ENCODE results near the gene PAIP1.
"Not testable (repeated sequence)": the region's sequence is repeated elsewhere in the genome, so short reads cannot be mapped to it uniquely, and the experiment has no call there.

Gene PAIP1

DNA sequence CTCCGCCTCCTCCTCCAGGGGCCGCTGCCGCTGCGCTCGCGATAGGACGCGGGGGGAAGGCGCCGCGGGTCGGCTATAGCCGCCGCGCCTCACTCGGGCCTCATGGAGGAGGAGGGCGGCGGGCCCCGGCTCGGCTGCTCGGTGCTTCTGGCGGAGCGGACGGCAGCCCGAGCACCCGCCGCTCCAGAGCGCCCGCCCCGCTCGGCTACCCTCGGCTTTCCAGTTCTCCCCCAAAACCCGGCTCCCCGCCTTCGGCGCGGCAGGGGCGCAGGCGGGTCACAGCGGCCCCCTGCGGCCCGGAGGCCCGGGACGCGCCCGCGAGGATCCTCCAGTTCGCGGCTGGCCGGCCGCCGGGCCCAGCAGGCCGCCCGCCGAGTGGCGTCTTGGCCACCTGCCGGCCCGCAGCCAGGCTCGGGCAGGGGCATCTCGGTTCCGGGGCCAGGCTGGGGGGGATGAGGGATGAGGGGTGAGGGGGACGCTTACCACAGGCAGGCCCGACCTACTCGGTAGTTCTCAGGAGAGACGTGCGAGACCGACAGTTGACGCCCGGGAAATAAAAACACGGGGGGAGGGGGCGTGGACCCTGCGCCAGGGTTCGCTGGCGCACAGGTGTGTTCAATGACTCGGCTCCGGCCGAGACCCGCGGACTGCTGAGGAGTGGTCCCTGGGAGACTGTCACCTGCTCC lies at the start of gene PAIP1:
TSS of gene PAIP1 (minus strand) at position 221 of the 686 bp plus-strand sequence. CDS start 231 bp downstream, outside the sequence.
- FAIRE-seq: no peak

- no peak for FAIRE-seq
Measured at GRCh38 chr5:43606351-43606750, 49.5 kb upstream of the PAIP1 start.

GRCh38 chr5:43604699-43605098 lies 47.8 kb upstream of the PAIP1 start:
- no peak for FAIRE-seq

DNA sequence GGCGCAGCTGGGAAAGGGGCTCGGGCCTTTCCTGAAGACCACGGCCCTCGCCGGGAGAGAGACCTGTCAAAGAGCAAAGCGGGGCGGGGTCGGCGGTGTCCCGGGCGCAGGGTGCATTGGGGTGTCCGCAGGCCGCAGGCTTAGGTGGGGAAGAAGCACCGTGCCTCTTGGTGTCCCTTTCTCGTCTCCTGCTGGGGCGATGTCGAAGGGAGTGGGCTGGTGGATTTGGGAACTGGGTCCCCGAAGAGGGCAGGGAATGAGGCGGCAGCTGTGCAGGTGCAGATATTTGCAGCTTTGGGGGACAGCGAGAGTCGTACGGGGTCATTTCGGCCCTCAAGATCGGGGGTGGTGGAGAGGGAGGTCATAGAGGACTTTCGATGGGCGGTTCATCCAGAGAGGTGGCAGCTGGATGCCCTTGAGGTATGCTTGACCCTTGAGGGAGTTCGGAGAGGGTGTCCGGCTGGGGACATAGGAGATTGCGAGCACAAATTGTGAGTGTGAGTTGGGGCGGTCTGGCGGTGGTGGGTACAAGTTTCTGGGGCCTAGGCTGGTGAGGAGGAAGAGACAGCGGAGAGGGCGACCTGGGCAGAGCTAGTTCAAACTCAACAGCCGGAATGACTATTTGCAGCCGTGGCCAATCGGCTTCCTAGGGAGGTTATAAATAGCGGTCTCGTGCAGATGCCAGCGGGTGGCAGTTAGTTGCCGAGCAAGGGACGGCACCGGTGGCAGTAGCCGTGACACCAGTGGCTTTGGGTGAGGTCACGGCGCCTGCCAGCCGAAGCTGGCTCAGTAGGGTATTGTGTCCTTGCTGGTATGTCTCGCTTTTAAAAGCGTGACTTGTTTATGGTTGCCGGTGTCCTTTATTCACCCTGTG lies 46.7 kb upstream of the PAIP1 start:
- FAIRE-seq: no peak

DNA sequence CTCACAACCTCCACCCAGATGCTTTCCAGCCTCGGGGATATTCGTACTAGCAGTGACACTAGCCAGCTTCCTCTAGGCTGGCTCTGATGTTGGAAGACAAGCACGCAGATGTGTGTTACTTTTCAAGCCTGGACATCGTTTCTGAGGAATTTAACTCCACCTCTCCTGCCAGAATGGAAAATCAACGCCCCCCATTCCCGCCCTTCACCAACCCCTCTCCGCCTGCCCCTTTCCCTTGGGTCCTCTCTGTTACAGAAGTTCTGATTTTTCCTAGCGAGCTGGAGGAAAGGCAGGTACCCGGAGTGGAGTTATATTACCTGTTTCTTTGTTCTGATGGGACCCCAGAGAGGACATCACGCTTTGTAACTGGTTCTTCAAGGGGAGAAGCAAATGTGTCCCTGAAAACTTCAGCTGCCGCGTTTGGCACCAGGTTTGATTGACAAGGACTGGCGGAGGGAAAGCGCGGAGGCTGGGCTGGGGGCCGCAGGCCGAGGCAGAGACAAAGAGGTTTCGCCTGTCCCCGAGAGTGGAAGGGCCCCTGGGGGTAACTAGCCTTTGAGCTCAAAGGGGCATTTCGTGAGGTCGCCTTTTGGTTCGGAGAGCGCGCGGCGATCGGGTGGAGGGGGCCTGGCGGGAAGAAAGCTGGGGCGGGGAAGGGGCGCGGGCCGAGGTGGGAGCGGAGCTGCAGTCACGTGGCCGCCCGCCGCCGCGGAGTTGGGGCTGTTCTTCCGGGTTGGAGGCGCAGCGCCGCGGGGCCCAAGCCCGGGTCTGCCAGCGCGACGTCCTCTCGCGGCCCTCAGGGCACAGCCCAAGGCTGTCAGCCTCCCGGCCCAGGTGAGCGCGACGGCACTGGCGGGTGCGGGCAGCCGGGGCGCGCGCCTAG lies 45.8 kb upstream of the PAIP1 start, which contains the start of gene NNT:
TSS of gene NNT (plus strand) at position 720 of the 883 bp plus-strand sequence. CDS start 6,016 bp downstream, outside the sequence.
- FAIRE-seq: no peak

GRCh38 chr5:43601454-43602260 lies 44.8 kb upstream of the PAIP1 start:
- no peak for FAIRE-seq

DNA sequence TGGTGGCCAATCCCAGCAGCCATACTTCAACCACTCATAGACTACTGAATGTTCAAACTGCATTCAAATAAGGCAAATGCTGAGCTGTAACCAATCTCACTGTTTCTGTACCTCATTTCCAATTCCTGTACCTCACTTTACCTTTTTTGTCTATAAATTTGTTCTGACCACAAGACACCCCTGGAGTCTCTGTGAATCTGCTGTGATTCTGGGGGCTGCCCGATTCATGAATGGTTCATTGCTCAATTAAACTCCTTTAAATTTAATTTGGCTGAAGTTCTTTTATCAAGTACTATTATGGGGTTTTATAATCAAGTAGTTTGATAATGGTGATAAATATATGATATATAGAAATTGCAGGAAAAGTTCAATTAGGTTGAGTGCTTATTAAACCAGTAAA lies 42.0 kb upstream of the PAIP1 start:
- FAIRE-seq: not testable (repeated sequence)

- FAIRE-seq: no peak
Measured at GRCh38 chr5:43592363-43592762, 35.5 kb upstream of the PAIP1 start.

DNA sequence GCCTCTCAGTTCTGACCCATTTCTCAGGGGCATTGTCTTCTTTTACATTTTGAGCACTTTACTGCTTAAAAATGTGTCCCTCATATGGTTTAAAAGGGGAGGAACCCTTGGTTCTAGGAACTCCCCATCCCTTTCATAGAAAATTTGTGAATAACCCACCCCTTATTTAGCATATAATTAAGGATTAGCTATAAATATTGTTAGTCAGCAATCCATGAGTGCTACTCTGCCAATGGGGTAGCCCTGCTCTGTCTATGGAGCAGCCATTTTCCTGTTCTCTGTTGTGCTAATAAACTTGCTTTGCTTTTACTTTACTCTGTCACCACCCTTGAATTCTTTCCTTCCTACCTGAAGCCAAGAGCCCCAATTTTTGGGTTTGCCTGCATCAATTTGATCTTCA lies 33.8 kb upstream of the PAIP1 start:
- FAIRE-seq: no peak

GRCh38 chr5:43589310-43589709 lies 32.4 kb upstream of the PAIP1 start:
- FAIRE-seq: no peak

- no peak for FAIRE-seq
Measured at GRCh38 chr5:43588842-43589241, 32.0 kb upstream of the PAIP1 start.

DNA sequence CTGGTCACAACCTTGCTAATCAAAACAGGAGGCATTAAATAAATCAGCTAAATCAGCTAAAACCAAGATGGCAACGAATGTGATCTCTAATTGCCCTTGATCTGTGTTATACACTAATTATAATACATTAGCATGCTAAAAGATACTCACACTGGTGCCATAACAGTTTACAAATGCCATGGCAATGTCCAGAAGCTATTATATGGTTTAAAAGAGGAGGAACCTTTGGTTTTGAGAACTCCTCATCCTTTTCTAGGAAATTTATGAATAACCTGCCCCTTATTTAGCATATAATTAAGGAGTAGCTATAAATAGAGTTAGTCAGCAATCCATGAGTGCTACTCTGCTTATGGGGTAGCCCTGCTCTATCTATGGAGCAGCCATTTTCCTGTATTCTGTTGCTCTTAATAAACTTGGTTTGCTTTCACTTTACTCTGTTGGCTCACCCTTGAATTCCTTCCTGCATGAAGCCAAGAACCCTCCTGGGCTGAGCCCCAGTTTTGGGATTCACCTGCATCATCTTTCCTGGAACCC lies 27.4 kb upstream of the PAIP1 start:
- no peak for FAIRE-seq

DNA sequence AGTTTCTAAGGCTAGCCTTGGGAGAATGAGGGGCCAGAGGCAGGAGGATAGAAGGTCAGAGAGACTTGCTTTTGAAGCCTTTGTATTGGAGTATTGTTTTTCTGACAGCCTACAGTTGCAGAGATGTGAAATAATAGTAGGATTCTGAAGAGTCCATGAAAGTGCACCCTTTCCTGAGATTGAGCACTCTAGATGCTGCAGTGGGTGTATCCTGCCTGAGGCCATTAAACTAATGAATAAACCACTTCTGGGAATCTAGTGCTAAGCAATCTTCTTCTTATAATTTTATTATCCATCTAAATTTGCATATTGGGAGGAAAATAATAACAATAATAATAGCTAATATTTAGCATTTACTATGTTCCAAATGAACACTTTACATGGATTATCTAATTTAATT lies 26.8 kb upstream of the PAIP1 start:
- FAIRE-seq: no peak

DNA sequence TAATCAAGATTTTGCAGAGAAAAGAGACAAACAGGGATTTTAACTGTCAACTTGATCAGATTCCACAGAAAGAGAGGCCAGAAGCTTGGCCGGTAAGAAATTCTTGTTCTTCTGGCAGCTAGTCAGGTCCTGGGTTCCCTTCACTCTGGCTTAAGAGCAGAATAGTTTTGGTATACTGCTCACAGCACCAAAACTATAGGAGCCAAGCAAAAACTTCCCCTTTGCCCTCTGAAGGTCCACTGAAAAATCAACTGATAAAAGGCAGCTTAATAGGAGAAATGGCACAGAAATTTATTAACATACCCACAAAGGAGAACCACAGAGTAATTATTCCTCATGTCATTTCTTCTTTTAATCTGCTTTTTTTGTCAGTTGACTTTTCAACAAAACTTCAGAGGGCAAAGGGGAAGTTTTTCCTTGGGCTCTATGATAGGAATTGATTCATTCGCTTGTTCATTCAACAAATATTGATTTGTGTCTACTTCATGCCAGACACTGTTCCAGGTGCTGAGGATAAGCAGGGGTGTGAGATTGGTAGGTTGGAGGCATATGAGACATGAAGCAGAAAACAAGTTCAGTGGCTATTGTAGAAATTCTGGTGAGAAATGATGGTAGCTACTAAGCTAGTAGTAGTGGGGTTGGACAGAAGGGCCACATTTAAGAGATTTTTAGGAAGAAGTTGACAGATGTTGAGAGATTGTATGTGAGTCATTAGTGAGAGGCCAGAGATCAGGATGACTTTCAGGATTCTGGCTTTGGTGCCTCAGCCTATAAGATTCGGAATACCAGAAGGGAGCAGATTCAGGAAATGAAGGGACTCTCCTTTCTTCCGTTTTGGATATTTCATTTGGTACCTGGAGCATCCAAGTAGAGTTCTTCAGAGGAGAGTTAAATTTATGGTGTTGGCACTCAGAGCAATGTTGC lies 25.5 kb upstream of the PAIP1 start:
- FAIRE-seq: no peak

GRCh38 chr5:43581398-43581797 lies 24.5 kb upstream of the PAIP1 start:
- FAIRE-seq: no peak

DNA sequence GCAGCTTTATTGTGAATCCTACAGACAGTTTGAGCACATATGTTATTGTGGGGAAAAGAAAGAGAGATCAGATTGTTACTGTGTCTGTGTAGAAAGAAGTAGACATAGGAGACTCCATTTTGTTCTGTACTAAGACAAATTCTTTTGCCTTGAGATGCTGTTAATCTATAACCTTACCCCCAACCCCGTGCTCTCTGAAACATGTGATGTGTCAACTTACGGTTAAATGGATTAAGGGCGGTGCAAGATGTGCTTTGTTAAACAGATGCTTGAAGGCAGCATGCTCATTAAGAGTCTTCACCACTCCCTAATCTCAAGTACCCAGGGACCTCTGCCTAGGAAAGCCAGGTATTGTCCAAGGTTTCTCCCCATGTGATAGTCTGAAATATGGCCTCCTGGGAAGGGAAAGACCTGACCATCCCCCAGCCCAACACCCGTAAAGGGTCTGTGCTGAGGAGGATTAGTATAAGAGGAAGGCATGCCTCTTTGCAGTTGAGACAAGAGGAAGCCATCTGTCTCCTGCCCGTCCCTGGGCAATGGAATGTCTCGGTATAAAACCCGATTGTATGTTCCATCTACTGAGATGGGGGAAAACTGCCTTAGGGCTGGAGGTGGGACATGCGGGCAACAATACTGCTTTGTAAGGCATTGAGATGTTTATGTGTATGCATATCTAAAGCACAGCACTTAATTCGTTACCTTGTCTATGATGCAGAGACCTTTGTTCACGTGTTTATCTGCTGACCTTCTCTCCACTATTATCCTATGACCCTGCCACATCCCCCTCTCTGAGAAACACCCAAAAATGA lies 23.7 kb upstream of the PAIP1 start:
- FAIRE-seq: not testable (repeated sequence)

GRCh38 chr5:43573058-43573457 lies 16.2 kb upstream of the PAIP1 start:
- no peak for FAIRE-seq

GRCh38 chr5:43572357-43572756 lies 15.5 kb upstream of the PAIP1 start:
- FAIRE-seq: no peak

DNA sequence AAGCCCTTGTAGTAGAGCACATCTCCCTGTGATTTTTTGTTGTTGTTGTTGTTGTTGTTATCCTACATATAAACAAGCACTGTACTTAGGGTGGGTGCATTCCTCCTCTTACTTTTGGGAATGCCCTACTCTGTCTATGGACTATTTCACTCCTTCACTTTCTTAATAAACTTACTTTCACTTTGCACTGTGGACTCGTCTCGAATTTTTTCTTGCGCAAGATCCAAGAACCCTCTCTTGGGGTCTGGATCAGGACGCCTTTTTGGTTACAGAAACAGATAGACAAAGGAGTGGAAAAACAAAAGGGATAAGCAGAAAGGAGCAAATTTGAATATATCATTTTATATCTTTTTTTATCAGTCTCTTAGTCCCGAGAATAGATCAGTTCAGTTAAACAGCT lies 14.4 kb upstream of the PAIP1 start:
- FAIRE-seq: no peak
